HepG2 (cell line): ENCODE results near the gene NVL. TPM values are rescaled to one million over a fixed set of nuclear protein-coding genes. Genes with fewer than 3 reads are reported as not detected.

ENCODE experiments used
- AGO2 ChIP-seq: fragments of 200-400 bp; formaldehyde crosslinking; optimal IDR thresholded peaks from 2 replicates; pipeline ENCODE3; 2017; ENCODE audit warnings: mild to moderate bottlenecking, low read depth, low read length, moderate library complexity
- MTF1 ChIP-seq: sonication (generic); formaldehyde crosslinking; IDR thresholded peaks from 2 replicates; pipeline ENCODE4 v1.5.0; 2020; ENCODE audit warnings: missing genetic modification reagents
- RXRA ChIP-seq: sonication (generic); formaldehyde crosslinking; IDR thresholded peaks from 2 replicates; pipeline ENCODE4 v1.5.1; 2020; ENCODE audit warnings: missing genetic modification reagents
- SMARCE1 ChIP-seq: fragments of 450-650 bp; IDR thresholded peaks from 2 replicates; pipeline ENCODE4 v1.6.1; 2017; ENCODE audit warnings: borderline replicate concordance
- ZBTB38 ChIP-seq: sonication (generic); formaldehyde crosslinking; IDR thresholded peaks from 2 replicates; pipeline ENCODE4 v1.5.1; 2020; ENCODE audit warnings: mild to moderate bottlenecking, missing genetic modification reagents
- ZFYVE20 ChIP-seq: sonication (generic); formaldehyde crosslinking; IDR thresholded peaks from 2 replicates; pipeline ENCODE4 v1.8.0; 2023; ENCODE audit warnings: low read depth, mild to moderate bottlenecking, moderate library complexity, missing genetic modification reagents, borderline replicate concordance
- ZNF138 ChIP-seq: sonication (generic); formaldehyde crosslinking; IDR thresholded peaks from 2 replicates; pipeline ENCODE4 v1.5.0; 2020; ENCODE audit warnings: mild to moderate bottlenecking, low read depth, missing genetic modification reagents
- ZNF230 ChIP-seq: sonication (generic); formaldehyde crosslinking; IDR thresholded peaks from 2 replicates; pipeline ENCODE4 v1.4.0; 2020; ENCODE audit warnings: mild to moderate bottlenecking, missing genetic modification reagents
- ZNF484 ChIP-seq: sonication (generic); formaldehyde crosslinking; IDR thresholded peaks from 2 replicates; pipeline ENCODE4 v1.5.1; 2020; ENCODE audit warnings: mild to moderate bottlenecking, low read depth, missing genetic modification reagents, borderline replicate concordance
- ZNF556 ChIP-seq: sonication (generic); formaldehyde crosslinking; IDR thresholded peaks from 2 replicates; pipeline ENCODE4 v1.4.0; 2020; ENCODE audit warnings: mild to moderate bottlenecking, missing genetic modification reagents, borderline replicate concordance
- ZNF841 ChIP-seq: sonication (generic); formaldehyde crosslinking; IDR thresholded peaks from 2 replicates; pipeline ENCODE4 v1.8.1; 2023; ENCODE audit warnings: missing genetic modification reagents, borderline replicate concordance
- ZSCAN22 ChIP-seq: sonication (generic); formaldehyde crosslinking; IDR thresholded peaks from 2 replicates; pipeline ENCODE4 v1.4.0; 2020; ENCODE audit warnings: mild to moderate bottlenecking, missing genetic modification reagents
- polyA plus RNA-seq, 8 experiments: library from polyadenylated mRNA; depleted of rRNA in 3 of 8; stranded (reverse) in 7 of 8; unstranded in 1 of 8; fragments of >200 nt; fragmentation: Illumina TruSeq in 4 of 8; extraction: Trizol in 4 of 8; gene quantifications; 2 replicates each; pipeline versions ENCODE4 v1.2.1 to v1.2.3, GENCODE V29; 2011 to 2016; ENCODE audit warnings: low read depth in 4 of 8, missing spikeins in 1 of 8, mixed read lengths in 1 of 8; ENCODE audit not compliant: insufficient read depth in 1 of 8
- total RNA-seq, 5 experiments: library from RNA; depleted of rRNA; stranded (reverse); fragments of >200 nt; fragmentation: Illumina TruSeq; extraction: Trizol; gene quantifications; 2 replicates each; pipeline ENCODE4 v1.2.3, GENCODE V29; 2016; ENCODE audit warnings: low read depth in 1 of 5
- TF ChIP-seq, protein P1 (sequence below), 2 experiments: fragments of 450-650 bp in 1 of 2; sonication (generic) in 1 of 2; formaldehyde crosslinking in 1 of 2; IDR thresholded peaks; 2 replicates each; pipeline versions ENCODE4 v1.6.1 to v1.8.0; 2016 to 2022; ENCODE audit warnings: antibody characterized with exemption in 1 of 2, mild to moderate bottlenecking in 1 of 2, missing genetic modification reagents in 1 of 2
- TF ChIP-seq, protein P2 (sequence below): sonication (generic); formaldehyde crosslinking; IDR thresholded peaks from 2 replicates; pipeline ENCODE4 v1.4.0; 2020; ENCODE audit warnings: missing genetic modification reagents, mild to moderate bottlenecking, borderline replicate concordance
- TF ChIP-seq, protein P3 (sequence below): sonication (generic); formaldehyde crosslinking; IDR thresholded peaks from 2 replicates; pipeline ENCODE4 v1.5.0; 2020; ENCODE audit warnings: mild to moderate bottlenecking, missing genetic modification reagents

Gene NVL
- total and polyA plus RNA-seq, 2 of the 13 experiments (the other 11 are each of a cell fraction or from before 2014, with no cell fraction given) = 8.3 to 21.0 TPM

DNA sequence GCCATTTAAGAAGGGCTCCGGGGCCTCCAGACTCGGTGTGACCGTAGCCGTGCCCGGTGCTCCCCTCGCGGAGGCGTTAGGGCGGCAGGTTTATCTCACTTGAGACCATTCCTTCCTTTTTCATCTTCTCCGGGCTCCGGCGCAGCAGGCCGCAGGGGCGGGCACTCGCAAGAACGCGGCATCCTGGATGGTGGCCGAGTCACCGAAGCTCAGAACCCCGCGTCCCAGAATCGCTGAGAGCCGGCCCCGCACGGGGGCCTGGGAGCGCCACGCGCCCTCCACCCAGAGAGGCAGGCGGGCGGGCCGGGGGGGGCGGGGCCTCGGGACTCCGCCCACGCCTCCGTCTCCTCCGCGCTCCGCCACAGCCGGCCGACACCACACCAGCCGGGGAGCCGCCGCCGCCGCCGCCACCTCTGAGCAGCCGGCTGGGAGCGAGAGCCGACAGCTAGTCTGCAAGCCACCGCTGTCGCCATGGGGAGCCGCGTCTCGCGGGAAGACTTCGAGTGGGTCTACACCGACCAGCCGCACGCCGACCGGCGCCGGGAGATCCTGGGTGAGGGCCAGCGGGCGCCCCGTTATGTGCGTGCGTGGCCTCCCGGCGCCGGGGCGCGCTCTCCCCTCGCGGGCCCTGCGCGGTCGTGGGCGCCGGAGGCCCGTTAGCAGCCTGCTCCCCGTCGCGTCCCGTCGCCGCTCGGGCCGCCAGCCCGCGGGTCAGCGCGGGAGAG lies 146.9 kb downstream of the NVL start, which contains the start of gene DEGS1 (continued):
- TF ChIP-seq, protein P1, sequence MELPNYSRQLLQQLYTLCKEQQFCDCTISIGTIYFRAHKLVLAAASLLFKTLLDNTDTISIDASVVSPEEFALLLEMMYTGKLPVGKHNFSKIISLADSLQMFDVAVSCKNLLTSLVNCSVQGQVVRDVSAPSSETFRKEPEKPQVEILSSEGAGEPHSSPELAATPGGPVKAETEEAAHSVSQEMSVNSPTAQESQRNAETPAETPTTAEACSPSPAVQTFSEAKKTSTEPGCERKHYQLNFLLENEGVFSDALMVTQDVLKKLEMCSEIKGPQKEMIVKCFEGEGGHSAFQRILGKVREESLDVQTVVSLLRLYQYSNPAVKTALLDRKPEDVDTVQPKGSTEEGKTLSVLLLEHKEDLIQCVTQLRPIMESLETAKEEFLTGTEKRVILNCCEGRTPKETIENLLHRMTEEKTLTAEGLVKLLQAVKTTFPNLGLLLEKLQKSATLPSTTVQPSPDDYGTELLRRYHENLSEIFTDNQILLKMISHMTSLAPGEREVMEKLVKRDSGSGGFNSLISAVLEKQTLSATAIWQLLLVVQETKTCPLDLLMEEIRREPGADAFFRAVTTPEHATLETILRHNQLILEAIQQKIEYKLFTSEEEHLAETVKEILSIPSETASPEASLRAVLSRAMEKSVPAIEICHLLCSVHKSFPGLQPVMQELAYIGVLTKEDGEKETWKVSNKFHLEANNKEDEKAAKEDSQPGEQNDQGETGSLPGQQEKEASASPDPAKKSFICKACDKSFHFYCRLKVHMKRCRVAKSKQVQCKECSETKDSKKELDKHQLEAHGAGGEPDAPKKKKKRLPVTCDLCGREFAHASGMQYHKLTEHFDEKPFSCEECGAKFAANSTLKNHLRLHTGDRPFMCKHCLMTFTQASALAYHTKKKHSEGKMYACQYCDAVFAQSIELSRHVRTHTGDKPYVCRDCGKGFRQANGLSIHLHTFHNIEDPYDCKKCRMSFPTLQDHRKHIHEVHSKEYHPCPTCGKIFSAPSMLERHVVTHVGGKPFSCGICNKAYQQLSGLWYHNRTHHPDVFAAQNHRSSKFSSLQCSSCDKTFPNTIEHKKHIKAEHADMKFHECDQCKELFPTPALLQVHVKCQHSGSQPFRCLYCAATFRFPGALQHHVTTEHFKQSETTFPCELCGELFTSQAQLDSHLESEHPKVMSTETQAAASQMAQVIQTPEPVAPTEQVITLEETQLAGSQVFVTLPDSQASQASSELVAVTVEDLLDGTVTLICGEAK (IDR thresholded peaks at IDR 0.05) = no peak
- TF ChIP-seq, protein P1 (CRISPR knock-in tag; IDR thresholded peaks at IDR 0.05) = no peak; the same call in 1 of the 2 replicates
- TF ChIP-seq SMARCE1 = no peak
- 0 out of 2 replicates have a peak, but pooled peaks have one; percentile 16 for TF ChIP-seq ZSCAN22 (CRISPR knock-in tag)
- TF ChIP-seq ZNF138 (CRISPR knock-in tag) = 0 out of 2 replicates have a peak, but pooled peaks have one; percentile 61
- TF ChIP-seq, protein P2, sequence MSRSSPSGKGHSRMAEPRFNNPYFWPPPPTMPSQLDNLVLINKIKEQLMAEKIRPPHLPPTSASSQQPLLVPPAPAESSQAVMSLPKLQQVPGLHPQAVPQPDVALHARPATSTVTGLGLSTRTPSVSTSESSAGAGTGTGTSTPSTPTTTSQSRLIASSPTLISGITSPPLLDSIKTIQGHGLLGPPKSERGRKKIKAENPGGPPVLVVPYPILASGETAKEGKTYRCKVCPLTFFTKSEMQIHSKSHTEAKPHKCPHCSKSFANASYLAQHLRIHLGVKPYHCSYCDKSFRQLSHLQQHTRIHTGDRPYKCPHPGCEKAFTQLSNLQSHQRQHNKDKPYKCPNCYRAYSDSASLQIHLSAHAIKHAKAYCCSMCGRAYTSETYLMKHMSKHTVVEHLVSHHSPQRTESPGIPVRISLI = 0 out of 2 replicates have a peak, but pooled peaks have one; percentile 25
- peak; percentile 61; the same call in 1 of the 2 replicates for TF ChIP-seq ZNF556
- peak; percentile 35; the same call in 1 of the 2 replicates for TF ChIP-seq ZNF230 (CRISPR knock-in tag)
- 0 out of 2 replicates have a peak, but pooled peaks have one; percentile 17 for TF ChIP-seq ZNF841
- TF ChIP-seq ZFYVE20 (CRISPR knock-in tag) = peak; percentile 64; the same call in 1 of the 2 replicates
- TF ChIP-seq, protein P3, sequence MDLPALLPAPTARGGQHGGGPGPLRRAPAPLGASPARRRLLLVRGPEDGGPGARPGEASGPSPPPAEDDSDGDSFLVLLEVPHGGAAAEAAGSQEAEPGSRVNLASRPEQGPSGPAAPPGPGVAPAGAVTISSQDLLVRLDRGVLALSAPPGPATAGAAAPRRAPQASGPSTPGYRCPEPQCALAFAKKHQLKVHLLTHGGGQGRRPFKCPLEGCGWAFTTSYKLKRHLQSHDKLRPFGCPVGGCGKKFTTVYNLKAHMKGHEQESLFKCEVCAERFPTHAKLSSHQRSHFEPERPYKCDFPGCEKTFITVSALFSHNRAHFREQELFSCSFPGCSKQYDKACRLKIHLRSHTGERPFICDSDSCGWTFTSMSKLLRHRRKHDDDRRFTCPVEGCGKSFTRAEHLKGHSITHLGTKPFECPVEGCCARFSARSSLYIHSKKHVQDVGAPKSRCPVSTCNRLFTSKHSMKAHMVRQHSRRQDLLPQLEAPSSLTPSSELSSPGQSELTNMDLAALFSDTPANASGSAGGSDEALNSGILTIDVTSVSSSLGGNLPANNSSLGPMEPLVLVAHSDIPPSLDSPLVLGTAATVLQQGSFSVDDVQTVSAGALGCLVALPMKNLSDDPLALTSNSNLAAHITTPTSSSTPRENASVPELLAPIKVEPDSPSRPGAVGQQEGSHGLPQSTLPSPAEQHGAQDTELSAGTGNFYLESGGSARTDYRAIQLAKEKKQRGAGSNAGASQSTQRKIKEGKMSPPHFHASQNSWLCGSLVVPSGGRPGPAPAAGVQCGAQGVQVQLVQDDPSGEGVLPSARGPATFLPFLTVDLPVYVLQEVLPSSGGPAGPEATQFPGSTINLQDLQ (CRISPR knock-in tag) = 0 out of 2 replicates have a peak, but pooled peaks have one; percentile 47
- TF ChIP-seq RXRA = 0 out of 2 replicates have a peak, but pooled peaks have one; percentile 36
- TF ChIP-seq MTF1 (CRISPR knock-in tag) = no peak
- TF ChIP-seq ZNF484 (CRISPR knock-in tag) = no peak
- TF ChIP-seq AGO2 = peak; percentile 46
- TF ChIP-seq ZBTB38 (CRISPR knock-in tag) = peak; percentile 61; the same call in 1 of the 2 replicates
